ENCODE results near the gene FAM177A1.
A peak's percentile ranks its signal among the peaks of the same experiment; 100 is the strongest.
"Not testable (repeated sequence)": the region's sequence is repeated elsewhere in the genome, so short reads cannot be mapped to it uniquely, and the experiment has no call there.

FAM177A1 gene

DNA sequence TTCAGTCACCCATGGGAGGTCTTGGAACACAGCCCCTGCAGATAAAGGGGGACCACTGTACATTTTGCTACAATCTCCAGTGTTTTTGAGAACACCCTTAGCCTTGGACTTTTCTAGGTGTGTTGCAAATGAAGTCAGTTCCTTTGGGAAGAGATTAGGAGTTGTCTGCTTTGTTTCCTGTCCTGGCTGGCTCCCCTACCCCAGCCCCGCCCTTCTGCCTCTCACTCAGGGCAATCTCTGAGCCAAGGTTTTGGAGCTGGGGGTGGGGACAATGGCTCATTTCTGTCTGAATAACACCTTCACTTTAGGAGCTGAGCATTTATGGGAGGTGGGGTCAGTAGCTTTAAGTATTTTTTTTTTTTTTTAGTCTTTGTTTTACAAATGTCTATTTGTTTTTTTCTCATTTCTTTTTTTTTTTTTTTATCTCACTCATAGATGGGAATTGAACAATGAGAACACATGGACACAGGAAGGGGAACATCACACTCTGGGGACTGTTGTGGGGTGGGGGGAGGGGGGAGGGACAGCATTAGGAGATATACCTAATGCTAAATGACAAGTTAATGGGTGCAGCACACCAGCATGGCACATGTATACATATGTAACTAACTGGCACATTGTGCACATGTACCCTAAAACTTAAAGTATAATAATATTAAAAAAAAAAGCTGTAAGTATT lies 15.2 kb downstream of the FAM177A1 start:
- peak; percentile 54 for DNase-seq (ENCODE audit: low spot score)

- not testable (repeated sequence) for DNase-seq (ENCODE audit: low spot score)
Observed at GRCh38 chr14:35065731-35066130, 19.7 kb downstream of the FAM177A1 start.

DNA sequence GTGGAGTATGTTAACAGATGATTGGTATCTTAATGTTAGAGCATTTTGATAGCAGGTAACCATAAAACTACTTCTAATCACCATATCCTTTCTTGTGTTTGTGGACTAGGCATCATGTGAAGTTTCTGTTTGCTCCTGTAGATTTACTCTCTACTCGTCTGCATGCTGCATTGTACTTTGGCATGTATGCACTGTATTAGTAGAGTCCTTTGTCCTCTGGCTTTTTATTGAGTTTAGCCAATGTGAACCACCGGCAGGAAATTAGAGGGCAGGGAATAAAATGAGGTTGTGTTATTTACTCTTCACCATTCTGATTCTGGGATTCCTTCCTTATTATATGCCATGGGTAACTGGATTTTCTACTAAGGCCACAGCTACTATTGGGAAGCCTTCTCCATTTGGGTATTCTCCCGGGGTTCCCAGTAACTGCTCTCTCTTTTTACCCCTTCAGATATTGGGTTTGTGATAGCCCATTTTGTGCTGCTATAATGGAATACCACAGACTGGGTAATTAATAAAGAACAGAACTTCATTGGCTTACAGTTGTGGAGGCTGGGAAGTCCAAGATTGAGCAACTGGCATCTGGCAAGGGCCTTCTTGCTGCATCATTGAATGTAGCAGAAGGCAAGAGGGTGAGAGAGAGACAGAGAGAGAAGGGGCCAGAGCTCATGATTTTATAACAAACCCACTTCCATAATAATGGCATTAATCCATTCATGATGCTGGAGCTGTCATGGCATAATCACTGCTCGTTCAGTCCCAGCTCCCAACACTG lies 22.4 kb downstream of the FAM177A1 start:
- no peak for DNase-seq (ENCODE audit: low spot score)

DNA sequence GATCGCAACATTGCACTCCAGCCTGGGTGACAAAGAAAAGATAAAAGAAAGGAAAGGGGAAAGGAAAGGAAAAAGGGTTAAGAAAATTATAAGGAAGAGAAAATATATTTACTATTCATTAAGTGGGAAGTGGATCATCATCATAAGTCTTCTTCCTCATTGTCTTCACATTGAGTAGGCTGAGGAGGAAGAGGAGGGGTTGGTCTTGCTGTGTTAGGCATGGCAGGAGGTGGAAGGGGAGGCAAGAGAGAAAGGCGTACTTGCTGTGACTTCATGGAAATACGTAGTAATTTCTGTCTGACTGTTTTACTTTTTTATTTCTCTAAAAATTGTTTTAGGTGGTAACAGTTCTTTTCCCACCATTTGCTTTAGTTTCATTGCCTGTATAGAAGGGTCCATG lies 26.2 kb downstream of the FAM177A1 start:
- no peak for DNase-seq (ENCODE audit: low spot score)

DNA sequence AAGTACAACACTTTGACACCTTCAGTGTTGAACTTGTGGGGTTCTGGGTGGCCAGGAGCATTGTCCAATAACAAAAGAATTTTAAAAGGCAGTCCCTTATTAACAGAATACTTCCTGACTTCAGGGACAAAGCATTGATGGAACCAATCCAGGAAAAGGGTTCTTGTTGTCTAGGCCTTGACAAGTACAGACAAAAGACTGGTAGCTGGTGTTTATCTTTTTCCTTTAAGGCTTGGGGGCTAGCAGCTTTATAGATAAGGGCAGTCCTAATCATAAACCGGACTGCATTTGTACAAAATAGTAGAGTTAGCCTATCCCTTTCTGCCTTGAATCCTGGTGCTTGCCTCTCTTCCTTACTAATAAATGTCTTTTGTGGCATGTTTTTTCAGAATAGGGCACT lies 27.4 kb downstream of the FAM177A1 start:
- DNase-seq (ENCODE audit: low spot score) = no peak

DNA sequence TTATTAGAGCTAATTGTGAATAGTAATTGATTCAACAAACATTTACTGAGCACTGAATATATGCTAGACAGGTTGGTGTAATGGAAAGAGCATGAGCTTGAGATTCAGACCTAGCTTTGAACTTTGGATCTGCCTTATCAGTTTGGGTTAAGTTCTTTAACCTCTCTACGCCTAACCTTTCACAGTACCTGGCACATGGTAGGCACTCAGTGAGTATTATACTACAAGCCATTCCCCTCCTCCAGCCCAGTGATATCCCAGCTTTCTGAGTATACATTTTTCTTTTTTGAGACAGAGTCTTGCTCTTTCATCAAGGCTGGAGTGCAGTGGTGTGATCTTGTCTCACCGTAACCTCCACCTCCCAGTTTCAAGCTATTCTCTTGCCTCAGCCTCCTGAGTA lies 32.0 kb downstream of the FAM177A1 start:
- DNase-seq (ENCODE audit: low spot score) = no peak

DNA sequence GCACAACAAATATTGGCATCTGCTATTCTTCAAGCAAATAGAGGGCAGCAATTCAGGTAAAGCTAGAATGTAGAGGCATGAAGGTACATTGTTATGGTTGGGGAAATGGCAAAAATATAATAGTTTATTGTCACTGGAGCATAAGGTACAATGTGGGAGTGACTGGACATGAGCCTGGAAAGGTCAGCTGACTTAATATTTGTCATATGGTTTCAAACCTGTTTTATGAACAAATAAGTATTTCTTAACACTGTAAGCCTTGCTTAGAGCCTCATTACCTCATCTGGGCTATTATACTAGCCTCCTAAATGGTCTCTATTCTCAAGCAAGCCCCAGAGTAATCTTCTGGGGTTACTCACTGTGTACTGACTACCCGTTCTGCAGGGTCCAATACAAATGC lies 33.7 kb downstream of the FAM177A1 start:
- no peak for DNase-seq (ENCODE audit: low spot score)

DNA sequence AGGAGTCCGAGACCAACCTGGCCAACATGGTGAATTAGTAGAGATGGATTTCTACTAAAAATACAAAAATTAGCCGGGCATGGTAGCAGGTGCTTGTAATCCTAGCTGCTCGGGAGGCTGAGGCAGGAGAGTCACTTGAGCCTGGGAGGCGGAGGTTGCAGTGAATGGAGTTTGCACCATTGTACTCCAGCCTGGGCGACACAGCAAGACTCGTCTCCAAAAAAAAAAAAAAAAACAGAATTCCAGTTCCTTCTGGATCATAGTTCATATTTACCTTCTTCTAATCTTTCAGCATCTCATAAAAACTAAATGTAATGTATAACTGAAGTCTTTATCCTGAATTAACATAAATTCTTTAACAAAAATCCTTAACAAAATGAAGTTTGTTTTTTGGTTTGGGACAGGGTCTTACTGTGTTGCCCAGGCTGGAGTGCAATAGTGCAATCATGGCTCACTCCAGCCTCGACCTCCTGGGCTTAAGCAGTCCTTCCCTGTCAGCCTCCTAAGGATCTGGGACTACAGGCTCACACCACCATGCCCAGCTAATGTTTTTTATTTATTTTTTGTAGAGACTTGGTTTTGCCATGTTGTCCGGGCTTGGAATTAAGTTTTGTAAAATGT lies 37.6 kb downstream of the FAM177A1 start:
- DNase-seq (ENCODE audit: low spot score) = no peak

- no peak for DNase-seq (ENCODE audit: low spot score)
Observed at GRCh38 chr14:35085441-35085840, 39.4 kb downstream of the FAM177A1 start.

DNA sequence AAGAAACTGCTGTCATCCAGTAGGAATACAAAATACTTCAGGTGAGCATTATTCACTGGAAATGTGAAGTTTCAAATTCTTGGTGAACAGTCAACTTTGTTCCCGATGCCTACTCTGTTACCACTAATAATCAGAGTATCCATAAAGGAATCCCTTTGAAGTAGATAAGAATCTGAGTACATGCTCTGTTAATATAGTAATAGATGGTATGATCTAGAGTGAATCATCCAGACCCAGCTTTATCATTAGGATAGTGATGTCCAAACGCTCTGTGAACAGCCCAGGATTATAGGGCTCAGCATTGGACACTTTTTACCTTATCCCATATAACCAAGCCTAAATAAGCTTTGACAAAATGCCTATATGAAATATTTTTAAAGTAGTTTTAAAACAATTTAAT lies 42.4 kb downstream of the FAM177A1 start:
- no peak for DNase-seq (ENCODE audit: low spot score)

GRCh38 chr14:35094645-35095044 lies 48.6 kb downstream of the FAM177A1 start:
- DNase-seq (ENCODE audit: low spot score) = not testable (repeated sequence)

GRCh38 chr14:35107866-35108265 lies 61.8 kb downstream of the FAM177A1 start:
- no peak for DNase-seq (ENCODE audit: low spot score)

- DNase-seq (ENCODE audit: low spot score) = no peak
Observed at GRCh38 chr14:35112641-35113040, 66.6 kb downstream of the FAM177A1 start.

DNA sequence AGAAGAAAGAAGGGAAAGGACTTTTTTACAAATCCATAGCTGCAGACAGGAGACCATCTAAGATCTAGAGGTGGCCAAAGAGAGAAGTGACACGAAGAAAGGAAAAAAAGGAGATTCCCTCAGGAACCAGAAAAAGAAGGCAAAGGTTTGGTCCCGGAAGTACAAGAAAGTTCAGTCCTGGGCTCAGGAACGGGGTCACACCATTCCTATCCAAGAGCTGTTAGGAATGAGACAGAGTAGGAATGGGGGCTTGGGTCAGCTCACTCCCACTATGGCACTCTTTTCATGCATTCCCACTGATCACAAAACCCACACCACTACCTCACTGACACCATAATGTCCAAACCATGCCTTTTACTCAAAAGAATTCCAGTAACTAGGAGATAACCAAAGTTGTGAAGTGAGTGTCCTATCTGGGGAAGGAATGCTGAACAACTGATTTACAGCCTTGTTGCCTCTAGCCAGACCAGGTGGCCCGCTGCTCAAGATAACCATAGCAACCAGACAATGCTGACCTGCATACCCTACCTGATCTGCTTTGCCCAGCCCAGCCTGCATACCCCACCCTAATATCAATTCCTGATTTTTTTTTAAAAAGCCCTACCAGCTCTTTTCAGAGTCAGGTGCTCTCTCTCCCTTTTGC lies 67.4 kb downstream of the FAM177A1 start:
- no peak for DNase-seq (ENCODE audit: low spot score)

DNA sequence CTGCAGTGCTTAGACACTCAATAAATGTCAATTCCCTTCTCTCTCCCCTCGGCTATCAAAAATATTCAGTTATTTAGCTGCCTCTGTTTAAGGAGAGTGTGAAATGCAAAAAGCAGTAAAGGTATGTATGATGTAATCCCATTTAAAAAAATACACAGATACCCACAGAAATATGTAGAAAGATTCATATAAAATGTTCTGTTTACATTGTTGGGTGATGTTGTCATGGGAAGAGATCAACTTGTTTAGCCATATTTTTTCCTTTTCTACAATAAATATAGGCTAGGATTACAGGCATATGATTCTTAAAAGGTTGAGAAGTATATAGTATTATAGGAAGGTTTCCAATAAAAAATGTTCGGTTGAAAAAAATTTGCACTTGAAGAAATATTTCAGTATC lies 68.0 kb downstream of the FAM177A1 start:
- DNase-seq (ENCODE audit: low spot score) = no peak

- no peak for DNase-seq (ENCODE audit: low spot score)
Observed at GRCh38 chr14:35116242-35116641, 70.2 kb downstream of the FAM177A1 start.

DNA sequence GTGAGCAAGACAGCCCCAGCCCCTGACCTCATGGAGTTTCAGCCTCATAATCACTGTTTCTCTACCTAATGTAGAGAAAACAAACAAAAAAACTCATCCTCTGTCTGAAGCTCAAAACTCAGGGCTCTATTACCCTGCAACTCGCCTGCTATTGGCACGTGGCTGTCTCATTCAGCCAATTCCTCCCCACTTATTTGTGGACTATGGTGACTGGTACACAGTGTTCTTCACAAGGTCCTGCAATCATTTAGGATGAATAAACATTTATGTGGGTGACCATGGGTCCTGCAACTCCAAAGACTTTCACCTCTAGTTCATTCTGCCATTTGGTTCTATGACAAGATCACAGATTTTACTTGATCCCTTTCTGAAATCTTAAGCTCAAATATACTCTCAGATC lies 71.0 kb downstream of the FAM177A1 start:
- DNase-seq (ENCODE audit: low spot score) = no peak

DNA sequence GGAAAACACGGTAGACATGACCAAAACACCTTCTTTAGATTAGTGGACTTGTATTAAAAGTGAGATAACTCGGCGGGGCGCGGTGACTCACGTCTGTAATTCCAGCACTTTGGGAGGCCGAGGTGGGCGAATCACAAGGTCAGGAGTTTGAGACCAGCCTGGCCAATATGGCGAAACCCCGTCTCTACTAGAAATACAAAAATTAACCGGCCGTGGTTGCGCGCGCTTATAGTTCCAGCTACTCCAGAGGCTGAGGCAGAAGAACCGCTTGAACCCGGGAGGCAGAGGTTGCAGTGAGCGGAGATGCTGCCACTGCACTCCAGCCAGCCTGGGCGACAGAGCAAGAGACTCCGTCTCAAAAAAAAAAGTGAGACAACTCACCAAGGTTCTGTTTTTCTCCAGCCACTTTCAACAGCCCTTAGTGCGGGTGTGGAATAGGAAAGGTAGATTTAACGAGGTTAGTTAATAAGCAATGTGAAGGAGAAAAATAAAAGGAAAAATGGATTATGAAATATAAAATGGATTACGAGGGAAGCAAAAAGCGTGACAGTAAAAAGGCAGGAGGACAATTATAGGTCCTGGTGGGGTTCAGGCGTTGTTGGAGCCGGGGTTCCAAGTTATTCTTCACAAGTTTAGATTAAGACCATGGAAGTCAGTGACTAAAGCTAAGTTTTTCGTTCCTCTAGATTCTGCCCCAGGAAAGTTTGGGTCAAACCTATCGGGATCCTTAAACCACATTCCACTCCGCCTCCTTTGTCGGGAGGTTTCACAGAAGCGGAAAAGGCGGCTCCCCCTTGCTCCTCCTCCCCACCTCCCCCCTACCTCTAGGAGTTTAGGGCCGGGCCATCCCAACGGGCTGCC lies 75.2 kb downstream of the FAM177A1 start:
- DNase-seq (ENCODE audit: low spot score) = peak; percentile 11

- DNase-seq (ENCODE audit: low spot score) = peak; percentile 93
Observed at GRCh38 chr14:35121887-35122695, 76.0 kb downstream of the FAM177A1 start, which contains the start of the genes PPP2R3C and PRORP. TSS of gene PPP2R3C (minus strand) at chr14:35121990. CDS start at chr14:35121959, 31 bp downstream. TSS of gene PRORP (plus strand) at chr14:35122552. CDS start at chr14:35123246, 694 bp downstream.

DNA sequence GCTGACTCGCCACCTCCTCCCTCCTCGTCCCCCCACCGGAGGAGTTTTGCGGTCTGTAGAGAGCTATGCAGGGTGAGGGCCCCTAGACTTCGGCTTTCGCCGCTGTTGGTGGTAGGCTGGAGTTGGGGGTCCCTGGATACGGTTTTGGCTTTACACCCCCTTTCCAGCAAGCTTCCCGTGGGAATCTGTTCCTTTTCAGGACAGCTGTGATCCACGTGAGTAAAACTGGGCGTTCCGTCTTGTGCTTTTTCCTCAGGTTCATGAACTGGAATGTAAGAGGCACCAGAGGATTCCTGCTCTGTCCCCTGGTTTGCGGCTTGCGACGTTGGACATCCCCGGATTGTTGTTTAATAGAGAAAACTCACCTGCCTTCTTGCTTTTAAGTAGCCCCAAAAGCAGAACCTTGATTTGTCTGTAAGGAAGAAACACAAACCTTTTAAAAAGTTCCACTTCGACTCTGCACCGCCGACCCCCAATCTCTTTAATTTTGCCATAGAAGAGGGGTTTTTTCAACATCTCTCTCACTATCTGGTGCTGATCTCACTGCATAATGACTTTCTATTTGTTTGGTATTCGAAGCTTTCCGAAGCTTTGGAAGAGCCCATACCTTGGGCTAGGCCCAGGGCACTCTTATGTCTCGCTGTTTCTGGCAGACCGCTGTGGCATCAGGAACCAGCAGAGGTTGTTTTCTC lies 76.8 kb downstream of the FAM177A1 start:
- peak; percentile 23 for DNase-seq (ENCODE audit: low spot score)
